IPS DF 4.7 (cell line): ENCODE measurements around the gene S100PBP.
A peak's percentile ranks its signal among the peaks of the same experiment; 100 is the strongest.

ENCODE experiments used
- DNase-seq: peaks from one replicate; pipeline ENCODE4 v3.0.0-alpha.2; 2013; ENCODE audit warnings: low spot score; ENCODE audit errors: extremely low read depth

S100PBP gene

DNA sequence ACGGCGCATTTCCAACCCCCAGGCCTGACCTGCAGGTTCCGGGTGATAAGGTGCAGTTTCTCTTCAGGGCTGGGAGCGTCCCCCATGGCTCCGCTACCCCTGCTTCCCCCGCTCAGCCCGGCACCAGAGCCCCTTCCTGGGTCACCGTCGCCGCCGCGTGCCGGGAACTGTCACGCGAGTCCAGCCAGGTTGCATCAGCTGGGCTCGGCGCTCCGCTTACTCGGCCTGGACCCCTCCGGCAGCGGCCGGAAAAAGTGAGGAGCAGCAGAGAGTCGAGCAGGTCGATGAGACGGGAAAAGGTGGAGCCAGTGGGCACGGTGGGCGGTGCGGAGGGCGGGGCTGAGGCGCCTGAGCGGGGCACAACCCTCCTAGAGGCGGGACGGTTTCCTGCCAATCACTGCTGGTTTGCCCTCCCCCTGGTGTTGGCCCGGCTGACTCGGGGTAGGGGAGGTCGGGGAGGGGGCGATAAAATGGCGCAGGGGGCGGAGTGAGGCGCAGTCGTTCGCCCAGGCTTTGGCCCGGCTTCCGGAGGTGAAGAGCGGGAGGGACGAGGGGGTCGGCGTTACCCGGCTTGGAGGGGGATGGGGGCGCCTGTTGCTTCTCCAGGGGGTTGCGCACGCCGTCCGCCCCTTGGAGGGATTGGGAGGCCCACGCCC lies at the start of gene S100PBP, which contains the start of gene YARS1:
TSS of gene S100PBP (plus strand) at position 495 of the 656 bp plus-strand sequence. CDS start 8,447 bp downstream, outside the sequence.
TSS of gene YARS1 (minus strand) at position 200 of the 656 bp plus-strand sequence. CDS start at position 86, 114 bp downstream.
- peak; percentile 76 for DNase-seq

DNA sequence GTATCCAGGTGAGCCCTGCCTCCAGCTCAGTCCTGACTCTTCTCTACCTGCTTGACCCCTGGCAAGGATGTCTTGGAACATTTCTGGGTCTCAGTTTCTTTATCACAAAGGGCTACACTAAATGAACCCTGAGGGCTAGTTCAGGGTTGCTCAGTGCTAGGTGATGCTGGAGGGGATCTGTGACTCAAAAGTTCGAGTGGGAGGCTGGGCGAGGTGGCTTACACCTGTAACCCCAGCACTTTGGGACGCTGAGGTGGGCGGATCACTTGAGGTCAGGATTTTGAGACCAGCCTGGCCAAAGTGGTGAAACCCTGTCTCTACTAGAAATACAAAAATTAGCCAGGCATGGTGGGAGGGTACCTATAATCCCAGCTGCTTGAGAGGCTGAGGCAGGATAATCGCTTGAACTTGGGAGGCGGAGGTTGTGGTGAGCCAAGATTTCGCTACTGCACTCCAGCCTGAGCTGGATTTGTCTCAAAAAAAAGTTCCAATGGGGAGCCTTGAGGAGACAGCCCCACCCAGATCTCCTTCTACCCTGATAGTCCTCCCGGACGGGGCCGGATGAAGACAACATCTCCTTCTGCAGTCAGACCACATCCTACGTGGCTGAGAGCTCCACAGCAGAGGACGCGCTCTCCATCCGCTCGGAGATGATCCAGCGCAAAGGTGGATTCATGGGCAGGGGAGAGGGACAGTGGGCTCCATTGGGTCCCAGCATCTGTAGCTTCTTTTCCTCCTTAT lies 49.2 kb upstream of the S100PBP start:
- no peak for DNase-seq

DNA sequence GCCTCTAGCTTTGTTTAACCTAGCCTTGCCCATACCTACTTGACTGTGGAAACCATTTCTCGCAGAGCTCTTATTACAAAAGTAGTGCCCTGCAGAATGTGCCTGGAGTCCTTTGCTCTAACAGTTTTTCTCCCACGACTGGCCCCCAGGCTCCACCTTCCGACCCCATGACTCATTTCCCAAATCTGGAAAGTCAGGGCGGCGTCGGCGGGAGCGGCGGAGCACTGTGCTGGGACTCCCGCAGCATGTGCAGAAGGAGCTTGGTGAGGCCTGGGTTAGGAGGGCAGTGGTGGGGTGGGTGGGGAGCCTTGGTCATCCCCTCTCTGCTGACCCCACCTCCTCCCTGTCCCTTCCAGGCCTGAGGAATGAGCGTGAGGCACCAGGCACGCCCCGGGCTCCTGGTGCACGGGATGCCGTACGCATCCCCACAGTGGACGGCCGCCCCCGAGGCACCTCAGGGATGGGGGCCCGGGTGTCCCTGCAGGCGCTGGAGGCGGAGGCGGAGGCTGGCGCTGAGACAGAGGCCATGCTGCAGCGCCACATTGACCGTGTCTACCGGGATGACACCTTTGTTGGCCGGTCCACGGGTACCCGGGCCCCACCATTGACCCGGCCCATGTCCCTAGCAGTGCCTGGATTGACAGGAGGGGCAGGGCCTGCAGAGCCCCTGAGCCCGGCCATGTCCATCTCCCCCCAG lies 47.8 kb upstream of the S100PBP start:
- DNase-seq: no peak

DNA sequence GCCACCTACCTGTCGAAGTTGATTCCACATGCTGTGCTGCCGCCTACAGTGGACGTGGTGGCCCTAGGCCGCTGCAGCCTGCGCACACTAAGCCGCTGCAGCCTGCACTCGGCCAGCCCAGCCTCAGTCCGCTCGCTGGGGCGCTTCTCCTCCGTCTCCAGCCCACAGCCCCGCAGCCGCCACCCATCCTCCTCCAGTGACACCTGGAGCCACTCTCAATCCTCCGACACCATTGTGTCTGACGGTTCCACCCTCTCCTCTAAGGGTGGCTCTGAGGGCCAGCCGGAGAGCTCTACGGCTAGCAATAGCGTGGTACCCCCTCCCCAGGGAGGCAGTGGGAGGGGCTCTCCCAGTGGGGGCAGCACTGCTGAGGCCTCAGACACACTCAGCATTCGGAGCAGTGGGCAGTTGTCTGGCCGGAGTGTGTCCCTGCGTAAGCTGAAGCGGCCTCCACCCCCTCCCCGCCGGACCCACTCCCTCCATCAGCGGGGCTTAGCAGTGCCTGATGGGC lies 47.2 kb upstream of the S100PBP start:
- no peak for DNase-seq

DNA sequence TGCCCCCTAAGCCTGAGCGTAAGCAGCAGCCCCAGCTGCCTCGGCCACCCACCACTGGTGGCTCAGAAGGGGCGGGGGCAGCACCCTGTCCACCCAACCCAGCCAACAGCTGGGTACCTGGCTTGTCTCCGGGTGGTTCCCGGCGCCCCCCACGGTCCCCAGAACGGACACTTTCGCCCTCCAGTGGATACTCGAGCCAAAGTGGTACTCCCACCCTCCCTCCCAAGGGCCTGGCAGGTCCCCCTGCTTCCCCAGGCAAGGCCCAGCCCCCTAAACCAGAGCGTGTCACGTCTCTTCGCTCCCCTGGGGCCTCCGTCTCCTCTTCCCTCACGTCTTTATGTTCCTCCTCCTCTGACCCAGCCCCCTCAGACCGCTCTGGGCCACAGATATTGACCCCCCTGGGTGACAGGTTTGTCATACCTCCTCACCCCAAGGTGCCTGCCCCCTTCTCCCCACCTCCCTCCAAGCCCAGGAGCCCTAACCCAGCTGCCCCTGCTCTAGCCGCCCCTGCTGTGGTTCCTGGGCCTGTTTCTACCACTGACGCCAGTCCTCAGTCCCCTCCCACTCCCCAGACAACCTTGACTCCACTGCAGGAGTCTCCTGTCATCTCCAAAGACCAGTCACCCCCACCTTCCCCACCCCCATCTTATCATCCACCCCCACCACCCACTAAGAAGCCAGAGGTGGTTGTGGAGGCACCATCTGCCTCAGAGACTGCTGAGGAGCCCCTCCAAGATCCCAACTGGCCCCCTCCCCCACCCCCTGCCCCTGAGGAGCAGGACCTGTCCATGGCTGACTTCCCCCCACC lies 46.5 kb upstream of the S100PBP start:
- DNase-seq: no peak

DNA sequence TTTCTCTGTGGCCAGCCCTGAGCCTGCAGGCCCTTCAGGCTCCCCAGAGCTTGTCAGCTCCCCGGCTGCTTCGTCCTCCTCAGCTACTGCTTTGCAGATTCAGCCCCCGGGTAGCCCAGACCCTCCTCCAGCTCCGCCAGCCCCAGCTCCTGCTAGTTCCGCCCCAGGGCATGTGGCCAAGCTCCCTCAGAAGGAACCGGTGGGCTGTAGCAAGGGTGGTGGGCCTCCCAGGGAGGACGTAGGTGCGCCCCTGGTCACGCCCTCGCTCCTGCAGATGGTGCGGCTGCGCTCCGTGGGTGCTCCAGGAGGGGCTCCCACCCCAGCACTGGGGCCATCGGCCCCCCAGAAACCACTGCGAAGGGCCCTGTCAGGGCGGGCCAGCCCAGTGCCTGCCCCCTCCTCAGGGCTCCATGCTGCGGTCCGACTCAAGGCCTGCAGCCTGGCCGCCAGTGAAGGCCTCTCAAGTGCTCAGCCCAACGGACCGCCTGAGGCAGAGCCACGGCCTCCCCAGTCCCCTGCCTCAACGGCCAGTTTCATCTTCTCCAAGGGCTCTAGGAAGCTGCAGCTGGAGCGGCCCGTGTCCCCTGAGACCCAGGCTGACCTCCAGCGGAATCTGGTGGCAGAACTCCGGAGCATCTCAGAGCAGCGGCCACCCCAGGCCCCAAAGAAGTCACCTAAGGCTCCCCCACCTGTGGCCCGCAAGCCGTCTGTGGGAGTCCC lies 45.7 kb upstream of the S100PBP start:
- DNase-seq: no peak

DNA sequence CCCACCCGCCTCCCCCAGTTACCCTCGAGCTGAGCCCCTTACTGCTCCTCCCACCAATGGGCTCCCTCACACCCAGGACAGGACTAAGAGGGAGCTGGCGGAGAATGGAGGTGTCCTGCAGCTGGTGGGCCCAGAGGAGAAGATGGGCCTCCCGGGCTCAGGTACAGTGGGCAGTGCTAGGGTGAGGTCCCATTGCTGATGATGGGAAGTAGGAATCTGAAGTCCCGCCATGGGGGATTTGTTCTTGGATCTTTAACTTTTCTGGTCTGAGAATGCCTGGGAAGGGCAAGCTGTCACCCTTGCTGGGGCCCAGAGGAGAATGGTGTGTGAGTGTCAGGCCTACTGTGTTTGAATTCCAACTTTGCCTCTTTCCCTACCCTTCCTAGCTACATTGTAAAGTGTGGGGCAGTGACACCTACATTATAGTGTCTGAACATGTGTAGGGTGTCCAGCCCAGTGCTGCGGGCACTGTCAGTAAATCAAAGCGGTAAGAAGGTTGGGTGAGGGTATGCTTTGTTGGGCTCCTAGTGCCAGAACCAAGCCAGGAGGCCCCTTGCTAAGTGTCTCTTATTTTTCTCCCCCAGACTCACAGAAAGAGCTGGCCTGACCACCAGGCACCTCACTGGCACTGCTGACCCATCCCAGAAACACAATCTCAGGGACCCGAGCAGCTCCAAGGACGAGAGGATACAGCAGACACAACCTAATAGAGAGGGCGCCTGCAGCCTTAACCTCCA lies 45.0 kb upstream of the S100PBP start:
- no peak for DNase-seq

DNA sequence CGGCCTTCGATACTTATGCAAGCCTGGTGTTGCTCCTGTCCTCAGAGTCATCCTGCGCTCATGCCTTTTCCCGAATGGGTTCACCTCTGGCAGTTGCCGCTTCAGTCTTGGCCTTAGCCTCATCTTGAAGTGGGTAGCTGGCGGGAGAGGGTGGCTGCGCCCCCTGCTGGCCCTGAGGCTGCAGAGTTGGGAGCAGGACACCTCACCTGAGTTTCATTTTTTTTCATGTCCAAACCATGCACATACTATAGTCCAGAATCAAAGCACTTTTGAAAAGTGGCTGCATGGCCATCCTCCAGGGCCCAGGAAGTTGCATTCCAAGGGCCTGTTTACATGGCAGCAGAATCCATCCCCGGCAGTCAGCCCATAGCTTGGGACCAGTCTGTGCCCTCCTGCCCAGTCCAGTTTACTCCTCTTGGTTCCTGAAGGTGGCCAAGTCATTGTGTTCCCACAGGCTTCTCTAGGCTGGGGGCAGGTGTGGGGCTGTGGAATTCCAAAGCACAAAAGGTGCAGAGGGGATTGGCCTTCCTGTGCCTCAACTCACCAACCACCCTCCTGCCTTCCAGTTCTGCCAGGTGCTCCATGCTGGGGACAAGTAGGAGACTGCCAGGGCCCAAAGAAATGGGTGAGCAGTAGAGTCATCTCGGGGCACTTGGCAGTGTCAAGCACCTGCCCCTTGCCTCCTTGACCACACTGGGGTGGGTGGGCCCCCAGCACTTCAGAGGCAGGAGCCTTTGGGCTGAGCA lies 44.3 kb upstream of the S100PBP start:
- no peak for DNase-seq

DNA sequence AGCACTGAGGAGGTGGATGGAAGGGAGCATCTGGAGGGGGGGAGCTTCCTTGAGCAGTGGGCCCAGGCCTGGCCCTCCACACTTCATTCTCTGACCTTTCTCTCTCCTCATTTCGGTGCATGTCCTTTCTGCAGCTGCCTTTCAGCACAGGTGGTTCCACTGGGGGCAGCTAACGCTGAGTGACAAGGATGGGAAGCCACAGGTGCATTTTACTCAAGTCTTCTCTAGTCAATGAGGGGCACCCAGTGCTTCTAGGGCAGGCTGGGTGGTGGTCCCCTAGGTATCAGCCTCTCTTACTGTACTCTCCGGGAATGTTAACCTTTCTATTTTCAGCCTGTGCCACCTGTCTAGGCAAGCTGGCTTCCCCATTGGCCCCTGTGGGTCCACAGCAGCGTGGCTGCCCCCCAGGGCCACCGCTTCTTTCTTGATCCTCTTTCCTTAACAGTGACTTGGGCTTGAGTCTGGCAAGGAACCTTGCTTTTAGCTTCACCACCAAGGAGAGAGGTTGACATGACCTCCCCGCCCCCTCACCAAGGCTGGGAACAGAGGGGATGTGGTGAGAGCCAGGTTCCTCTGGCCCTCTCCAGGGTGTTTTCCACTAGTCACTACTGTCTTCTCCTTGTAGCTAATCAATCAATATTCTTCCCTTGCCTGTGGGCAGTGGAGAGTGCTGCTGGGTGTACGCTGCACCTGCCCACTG lies 43.5 kb upstream of the S100PBP start:
- no peak for DNase-seq

DNA sequence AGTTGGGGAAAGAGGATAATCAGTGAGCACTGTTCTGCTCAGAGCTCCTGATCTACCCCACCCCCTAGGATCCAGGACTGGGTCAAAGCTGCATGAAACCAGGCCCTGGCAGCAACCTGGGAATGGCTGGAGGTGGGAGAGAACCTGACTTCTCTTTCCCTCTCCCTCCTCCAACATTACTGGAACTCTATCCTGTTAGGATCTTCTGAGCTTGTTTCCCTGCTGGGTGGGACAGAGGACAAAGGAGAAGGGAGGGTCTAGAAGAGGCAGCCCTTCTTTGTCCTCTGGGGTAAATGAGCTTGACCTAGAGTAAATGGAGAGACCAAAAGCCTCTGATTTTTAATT lies 43.0 kb upstream of the S100PBP start:
- DNase-seq: no peak

DNA sequence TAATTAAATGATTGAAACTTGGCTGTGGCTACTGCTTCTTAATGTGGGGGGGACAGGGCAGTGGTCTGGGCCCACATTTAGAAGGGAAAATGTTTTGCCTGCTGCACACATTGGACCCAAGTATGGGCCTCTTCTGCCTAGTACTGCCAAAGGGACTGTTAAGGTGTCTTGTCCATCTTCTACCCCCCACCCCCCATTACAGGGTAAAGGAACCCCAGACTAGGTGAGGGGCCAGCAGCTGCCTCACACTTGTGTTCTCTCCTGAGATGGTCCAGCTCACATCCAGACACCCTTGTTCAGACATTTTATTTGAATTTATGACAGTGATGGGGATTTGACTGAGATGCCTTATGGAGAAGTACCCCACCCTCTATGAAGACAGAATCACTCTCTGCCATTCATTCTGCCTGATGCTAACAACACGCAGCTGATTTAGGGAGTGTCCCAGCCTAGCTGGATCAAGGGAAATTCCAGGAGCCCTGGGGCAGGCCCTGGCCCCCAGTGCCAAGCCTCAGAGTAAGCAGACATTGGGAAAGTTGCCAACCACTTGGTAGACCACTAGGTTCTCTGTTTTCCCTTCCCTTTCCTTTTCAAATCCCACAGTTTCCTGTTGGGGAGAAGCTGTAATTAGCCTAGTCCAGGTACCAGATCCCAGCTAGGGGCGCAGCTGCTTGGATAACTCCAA lies 42.4 kb upstream of the S100PBP start:
- DNase-seq: no peak

DNA sequence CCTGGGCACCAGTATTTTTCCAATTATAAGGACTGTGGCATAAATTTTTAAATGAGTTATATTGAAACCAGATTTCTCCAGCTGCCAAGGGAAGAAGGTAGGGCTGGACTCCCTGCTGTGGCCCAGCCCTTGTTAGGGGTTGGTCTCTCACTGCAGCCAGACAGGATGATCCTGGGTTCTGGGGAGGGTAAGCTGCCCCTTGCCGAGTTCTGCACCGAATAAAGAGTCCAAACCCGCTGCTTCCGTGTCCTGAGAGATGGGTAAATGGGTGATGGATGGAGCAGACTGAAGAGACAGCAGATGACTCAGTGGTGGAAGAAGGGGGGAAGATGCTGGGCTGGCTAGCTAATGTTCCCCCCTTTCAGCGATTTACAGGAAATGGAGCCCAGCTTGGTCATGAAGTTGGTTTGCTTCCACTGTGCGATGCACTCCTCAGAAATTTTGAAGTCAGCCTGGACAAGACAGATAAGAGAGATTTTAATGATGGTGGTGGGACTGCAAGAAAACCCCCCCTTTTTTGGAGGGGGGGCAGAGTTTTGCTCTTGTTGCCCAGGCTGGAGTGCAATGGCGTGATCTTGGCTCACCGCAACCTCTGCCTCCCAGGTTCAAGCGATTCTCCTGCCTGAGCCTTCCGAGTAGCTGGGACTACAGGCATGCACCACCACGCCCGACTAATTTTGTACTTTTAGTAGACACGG lies 41.7 kb upstream of the S100PBP start:
- DNase-seq: no peak

DNA sequence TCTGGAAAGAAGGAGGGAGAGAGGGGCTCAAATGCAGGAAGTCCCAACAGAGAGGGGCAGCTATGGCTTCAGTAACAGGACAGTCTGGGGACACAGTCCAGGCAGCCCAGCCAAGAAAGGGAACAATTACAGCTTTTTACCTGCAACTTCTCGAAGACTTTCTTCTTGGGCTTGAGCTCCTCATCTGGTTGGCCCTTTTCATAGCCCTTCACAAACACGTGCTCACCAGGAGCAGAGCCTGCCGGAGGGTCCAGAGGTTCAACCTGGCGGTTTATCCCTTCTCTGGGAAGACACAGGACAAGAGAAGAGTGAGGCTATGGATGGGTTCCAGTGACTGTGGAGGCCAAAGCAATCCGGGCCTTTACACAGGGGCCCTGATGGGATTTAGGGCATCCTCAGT lies 38.2 kb upstream of the S100PBP start:
- no peak for DNase-seq

DNA sequence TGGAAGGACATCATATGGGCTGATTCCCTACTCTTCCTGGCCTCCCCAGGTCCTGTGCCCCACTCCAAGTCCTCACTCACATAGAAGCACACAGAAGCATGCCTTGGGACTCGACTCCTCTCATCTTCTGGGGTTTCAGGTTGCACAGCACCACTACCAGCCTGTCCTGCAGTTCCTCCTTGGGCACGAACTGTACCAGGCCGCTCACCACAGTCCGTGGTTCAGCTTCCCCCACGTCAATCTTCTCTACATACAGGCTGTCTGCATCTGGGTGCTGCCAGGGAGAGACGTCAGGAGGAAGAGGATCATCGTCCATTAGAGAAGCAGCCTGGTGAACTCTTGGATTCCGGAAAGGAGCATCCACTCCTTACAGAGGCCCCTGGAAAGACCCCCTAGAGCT lies 37.4 kb upstream of the S100PBP start:
- DNase-seq: no peak

DNA sequence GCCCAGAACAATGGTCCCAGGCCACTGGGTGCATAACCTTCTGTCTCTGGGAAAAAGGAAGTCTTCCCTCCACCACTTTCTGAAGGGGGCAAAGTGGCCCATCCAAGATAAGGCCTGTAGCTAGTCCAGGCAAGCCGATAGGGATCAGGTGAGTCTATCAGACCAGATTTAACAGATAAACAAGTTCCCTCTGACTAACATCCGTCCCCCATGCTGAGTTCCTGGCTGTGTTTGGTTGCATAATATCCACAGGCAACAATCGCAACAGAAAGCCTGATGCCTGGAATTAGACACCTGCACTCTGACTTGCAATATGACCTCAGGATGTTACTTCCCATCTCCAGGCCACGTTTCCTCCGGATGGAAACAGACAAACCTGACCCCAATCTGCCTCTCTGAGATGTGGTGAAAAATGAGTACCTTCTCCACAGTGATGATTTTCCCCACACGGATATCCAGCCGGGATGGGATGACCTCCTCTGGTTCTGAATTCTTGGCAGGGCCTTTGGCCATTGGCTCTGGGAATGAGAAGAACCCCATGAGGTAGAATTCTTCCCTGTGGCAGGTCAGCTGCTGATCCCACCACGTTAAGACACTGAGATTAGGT lies 36.7 kb upstream of the S100PBP start:
- no peak for DNase-seq

DNA sequence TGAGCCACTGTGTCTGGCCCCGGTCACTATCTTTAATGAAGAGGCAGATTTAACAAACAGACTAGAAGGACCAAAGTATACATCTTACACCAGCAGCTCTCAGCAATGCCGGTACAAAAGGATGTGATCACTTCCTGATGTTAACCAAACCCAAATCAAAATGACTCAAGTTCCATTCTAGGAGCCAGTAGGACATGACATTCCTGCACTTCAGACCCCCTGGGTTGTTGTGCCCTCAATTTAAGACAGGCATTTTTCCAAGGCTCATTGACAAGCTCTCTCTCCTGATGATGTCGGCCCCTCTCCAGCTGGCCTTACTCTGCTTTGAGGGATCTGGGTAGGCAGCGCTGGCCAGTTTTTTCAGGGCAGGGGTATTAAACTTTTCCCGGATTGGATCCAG lies 35.4 kb upstream of the S100PBP start:
- no peak for DNase-seq

DNA sequence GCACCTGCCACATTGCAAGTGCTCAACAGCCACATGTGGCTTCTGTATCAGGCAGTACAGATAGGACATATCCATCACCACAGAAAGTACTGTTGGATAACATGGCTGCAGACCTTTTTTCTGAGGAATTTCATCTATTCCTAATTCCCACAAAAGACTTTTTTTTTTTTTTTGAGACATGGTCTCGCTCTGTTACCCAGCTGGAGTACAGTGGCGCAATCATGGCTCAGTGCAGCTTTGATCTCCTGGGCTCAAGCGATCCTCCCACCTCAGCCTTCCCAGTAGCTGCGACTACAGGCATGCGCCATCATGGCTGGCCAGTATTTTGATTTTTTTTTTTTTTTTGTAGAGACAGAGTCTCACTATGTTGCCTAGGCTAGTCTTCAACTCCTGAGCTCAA lies 33.6 kb upstream of the S100PBP start:
- DNase-seq: no peak
